Stimulated activated CD4-positive, alpha-beta T cell treated with anti-CD3 and anti-CD28 coated beads, TNF-alpha, amount 100 ng/mL, for 4 hours (primary cell): ENCODE results near the gene PCDHGB2.
"Not testable (repeated sequence)": the region's sequence is repeated elsewhere in the genome, so short reads cannot be mapped to it uniquely, and the experiment has no call there.

ENCODE experiments used
- DNase-seq, 3 experiments: peaks; one replicate each; pipeline ENCODE4 v3.0.0-alpha.2; 2020; ENCODE audit warnings: low read depth in 3 of 3

The PCDHGB2 gene

DNA sequence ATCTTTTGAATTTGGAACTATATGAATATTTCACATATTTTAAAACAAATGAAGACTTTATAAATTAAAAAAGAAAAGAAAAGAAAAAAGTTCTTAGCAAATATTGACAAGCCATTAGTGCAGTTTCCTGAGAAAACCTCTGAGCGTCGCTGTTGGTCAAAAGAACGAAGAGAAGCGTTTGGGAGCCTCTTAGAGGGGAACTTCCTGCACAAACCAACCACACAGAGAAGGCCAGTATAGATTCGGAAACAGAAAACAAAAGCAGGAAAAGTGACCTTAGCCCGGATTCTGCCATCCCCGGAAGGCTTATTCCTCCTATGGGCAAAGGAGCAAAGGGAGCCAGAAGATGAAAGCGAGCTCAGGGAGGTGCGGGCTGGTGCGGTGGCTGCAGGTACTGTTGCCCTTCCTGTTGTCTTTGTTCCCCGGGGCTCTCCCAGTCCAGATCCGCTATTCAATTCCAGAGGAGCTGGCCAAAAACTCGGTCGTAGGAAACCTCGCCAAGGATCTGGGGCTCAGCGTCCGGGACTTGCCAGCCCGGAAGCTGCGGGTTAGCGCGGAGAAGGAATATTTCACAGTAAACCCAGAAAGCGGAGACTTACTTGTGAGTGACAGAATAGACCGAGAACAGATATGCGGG, at the start of gene PCDHGB2:
TSS of gene PCDHGB2 (plus strand) at position 205 of the 637 bp plus-strand sequence. CDS start at position 347, 142 bp downstream.
- no peak for DNase-seq

DNA sequence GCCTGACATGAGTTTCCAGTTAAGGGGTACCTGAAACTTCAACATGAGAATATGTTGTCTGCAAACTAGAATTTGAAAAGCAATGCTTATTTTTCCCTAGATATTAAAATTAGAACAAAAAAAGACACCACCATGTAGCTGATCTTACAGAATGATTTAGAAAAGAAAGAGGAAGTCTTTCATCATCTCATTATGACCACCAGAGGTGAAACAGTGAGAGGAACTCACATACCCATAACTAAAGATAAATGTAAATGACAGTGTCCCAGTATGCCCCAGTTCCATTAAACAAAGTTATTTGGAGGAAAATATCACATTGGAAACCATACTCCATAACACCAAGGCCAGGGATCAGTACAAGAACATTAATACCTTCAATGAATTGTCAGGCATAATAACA, 46.1 kb upstream of the PCDHGB2 start:
- no peak for DNase-seq

DNA sequence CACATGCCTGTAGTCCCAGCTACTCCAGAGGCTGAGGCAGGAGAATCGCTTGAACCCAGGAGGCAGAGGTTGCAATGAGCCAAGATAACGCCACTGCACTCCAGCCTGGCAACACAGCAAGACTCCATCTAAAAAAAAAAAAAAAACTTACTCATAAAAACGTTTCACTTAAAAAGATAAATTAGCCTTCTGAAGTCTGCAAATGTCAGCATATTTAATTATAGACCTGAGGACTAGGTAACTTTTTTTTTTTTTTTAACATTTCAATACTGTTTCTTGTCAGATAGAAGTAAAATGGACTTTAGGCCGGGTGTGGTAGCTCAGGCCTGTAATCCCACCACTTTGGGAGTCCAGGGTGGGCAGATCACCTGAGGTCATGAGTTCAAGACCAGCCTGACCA, 42.8 kb upstream of the PCDHGB2 start:
- not testable (repeated sequence) for DNase-seq

DNA sequence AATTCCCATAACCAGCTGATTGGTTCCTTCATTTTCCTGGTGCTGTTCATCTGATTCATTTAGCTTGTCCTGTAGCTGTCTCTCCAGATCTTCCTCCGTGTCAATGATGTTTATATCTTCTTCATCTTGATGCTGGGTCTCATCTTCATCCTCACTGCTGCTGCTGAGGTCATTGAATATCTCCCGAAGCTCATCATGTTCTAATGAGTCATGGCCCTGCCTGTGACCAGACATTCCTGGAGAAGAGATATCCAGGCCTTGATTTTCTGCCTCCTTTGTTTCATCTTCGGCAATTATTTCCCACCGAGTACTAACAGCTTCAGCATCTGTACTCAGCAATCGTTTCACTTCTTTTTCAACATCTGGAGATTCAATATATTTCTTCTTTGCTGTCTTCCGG, 40.6 kb upstream of the PCDHGB2 start:
- DNase-seq, result no peak

DNA sequence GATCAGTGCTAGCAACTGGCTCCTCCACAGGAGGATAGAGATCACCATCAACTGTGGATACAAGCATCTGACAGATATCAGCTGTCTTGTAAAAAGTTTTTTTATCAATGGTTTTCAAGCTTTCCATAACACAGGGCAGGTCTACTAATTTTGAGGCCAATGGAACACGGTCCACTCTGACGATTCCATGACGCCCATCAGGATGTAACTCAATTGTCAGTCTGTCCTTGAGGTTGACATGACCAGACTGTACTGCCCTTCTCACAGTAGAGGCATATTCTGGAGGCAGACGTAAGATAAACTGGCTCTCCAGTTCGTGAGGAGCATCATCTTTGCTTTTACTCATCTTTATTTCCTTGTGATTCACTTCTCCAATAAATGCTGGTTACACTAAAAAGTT, 40.1 kb upstream of the PCDHGB2 start:
- no peak for DNase-seq

DNA sequence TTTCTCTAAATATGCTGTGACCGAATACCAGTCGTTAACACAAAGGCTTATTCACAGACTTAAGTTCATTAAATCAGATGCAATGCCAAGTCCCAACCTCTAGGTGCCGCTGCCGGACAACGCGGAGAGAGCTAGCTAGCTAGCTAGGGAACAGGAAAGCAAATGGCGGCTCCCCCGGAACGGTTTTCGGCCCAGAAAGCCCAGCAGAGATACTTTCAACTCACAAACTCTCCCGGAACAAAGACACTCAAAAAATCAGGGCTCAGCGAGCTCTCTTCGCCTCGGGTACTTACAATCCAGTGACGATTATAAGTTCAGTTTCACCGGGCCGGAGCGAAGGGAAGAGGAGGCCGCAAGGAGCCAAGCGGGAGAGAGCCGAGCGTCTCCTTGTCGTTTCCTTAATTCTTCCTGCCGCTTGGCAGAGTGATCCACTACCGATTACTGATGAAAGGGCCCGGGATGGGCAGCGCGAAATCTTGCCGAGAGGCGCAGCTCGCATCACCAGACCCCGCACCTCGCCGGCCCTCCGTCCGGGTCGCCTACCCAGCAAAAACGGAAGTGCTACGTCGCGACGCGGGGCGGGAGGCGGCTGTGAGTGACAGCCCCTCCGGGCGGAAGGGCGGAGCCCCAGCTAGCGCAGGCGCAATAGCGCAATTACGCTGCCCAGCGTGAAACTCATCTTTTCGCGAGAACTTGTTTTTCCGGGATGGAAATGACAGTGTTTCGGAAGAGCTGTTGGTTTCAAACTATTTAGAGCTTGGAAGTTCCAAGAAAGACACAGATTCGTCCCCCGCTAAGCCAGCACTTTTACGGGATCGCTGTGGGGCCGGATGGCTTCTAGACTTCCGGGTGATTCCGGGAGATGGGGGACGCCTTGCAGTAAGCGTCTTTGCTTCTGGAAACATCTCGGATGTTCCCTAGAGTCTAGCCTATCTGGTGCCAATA, 39.3 kb upstream of the PCDHGB2 start, which contains the start of gene TAF7:
TSS of gene TAF7 (minus strand) at position 560 of the 945 bp plus-strand sequence. CDS start 740 bp downstream, outside the sequence.
- peak; percentile 81 to 86 (median 84) for DNase-seq

DNA sequence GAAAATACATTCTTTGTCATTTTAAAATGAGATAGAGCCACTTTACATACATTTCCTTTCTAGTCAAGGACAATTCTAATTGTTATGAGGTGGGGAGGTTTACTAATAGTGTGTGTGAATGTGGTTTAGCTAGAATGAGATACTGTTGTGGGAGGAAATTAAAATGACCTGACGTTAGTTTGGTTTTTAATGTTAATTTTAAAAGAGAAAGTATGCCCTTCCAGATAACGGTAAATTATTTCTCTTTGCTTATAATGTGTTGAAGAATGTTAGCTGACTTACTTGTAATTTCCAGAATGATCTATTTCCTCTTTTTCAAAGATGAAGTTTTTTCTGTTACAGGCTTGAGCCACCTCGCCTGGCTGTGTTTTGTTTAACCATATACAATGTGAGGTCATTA, 37.5 kb upstream of the PCDHGB2 start:
- DNase-seq, result no peak

DNA sequence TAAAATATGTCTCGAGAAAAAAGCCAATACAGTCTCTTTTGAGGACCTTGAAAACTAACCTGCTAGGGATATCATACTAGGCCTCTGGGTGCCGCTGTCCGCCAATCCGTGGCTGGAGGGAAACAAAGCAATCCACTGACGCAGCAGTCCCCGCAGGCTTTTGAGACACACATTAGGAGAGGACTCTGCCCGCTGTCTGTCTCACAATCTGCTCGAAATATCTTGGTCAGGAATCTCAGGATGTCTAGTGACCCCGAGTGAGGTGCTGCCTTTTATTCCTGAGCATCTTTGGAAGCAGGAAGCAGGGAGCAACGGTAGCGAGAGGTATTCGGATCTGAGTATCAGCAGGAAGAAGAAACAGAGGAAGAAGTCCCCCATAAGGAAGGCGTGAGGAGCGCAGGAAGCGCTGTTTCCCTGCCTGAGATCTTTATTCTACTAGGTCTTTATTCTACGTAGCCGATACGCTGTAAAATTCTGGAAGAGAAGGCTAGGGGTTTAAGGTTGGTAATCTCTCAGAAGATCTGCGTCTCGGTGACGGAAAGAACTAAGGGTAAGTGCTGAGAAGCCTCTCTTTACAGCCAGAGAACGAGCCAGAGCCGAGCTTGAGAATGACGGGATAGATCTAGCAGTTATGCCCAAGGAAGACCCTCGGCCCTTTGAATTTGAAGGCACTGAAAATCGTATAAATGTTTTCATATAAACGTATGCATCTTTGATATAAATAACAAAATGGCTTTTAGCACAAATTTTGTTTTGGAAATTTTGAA, 33.5 kb upstream of the PCDHGB2 start:
- peak; percentile 25 to 41 (median 35) for DNase-seq

DNA sequence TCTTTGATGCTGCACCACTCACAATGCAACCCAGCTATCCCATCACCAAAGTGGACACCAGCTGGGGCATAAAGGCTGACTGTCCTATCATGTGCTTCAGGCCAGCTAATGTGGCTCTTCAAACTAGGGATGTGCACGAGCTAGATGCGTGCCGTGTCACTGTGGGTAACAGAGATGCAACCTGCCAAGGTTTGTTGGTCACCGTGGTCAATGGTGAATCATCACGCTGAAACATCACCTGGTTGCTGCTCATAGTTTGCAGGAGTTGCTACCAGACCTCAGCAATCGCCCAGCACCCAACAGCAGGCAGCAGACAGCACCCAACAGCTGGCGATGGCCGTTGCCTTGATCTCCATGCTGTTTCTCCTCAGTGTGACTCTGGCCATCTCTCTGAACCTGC, 31.6 kb upstream of the PCDHGB2 start:
- DNase-seq, result no peak

DNA sequence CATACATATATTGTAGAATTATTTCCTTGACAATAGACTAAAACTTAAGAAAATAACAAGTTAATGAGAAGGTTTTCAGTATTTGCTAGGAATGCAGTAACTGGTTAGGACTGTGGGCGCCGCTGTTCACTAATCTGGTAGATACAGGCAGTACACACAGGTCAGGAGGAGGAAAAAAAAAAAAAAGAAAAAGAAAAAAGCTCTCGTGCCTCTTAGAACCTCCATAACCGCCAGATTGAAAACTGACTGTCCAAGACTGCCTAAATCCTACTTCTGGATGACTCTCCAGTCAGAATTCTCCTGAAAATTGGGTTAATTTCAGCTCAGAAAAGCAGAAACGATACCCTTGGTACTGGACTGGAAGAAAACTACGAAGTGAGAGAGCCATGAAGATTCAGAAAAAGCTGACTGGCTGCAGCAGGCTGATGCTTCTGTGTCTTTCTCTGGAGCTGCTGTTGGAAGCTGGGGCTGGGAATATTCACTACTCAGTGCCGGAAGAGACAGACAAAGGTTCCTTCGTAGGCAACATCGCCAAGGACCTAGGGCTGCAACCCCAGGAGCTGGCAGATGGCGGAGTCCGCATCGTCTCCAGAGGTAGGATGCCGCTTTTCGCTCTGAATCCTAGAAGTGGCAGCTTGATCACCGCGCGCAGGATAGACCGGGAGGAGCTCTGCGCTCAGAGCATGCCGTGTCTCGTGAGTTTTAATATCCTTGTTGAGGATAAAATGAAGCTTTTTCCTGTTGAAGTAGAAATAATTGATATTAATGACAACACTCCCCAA, 29.3 kb upstream of the PCDHGB2 start, which contains the start of gene PCDHGA1:
TSS of gene PCDHGA1 (plus strand) at position 216 of the 782 bp plus-strand sequence.
- no peak for DNase-seq

DNA sequence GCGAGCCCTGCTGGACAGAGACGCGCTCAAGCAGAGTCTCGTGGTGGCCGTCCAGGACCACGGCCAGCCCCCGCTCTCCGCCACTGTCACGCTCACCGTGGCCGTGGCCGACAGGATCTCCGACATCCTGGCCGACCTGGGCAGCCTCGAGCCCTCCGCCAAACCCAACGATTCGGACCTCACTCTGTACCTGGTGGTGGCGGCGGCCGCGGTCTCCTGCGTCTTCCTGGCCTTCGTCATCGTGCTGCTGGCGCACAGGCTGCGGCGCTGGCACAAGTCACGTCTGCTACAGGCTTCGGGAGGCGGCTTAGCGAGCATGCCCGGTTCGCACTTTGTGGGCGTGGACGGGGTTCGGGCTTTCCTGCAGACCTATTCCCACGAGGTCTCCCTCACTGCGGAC, 27.2 kb upstream of the PCDHGB2 start:
- DNase-seq, result not testable (repeated sequence)

DNA sequence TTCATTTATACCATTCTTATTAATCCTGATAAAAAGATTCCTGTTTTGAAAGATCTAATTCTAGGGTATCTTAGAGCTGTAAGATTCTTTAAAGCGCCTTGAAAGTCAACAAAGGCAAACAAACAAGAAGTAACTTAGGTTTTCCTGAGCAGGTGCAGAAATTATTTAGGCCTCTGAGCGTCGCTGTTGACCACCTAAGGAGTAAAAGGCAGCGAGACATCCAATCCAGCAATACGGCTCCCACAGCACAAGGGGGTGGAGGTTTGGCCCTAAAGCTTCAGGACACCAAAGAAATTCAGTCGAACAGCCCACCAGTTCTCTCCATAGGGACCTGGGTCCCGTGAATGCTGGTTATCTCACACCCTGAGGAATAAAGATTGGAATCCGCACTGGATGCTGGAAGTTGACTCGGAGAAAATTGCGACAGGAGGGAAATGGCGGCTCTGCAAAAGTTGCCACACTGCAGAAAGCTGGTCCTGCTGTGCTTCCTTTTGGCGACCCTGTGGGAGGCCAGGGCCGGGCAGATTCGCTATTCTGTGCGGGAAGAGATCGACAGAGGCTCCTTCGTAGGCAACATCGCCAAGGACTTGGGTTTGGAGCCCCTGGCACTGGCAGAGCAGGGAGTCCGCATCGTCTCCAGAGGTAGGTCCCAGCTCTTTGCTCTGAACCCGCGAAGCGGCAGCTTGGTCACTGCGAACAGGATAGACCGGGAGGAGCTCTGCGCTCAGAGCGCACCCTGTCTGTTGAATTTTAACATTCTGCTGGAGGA, 21.1 kb upstream of the PCDHGB2 start, which contains the start of gene PCDHGA2:
TSS of gene PCDHGA2 (plus strand) at position 223 of the 769 bp plus-strand sequence.
- DNase-seq, result no peak

DNA sequence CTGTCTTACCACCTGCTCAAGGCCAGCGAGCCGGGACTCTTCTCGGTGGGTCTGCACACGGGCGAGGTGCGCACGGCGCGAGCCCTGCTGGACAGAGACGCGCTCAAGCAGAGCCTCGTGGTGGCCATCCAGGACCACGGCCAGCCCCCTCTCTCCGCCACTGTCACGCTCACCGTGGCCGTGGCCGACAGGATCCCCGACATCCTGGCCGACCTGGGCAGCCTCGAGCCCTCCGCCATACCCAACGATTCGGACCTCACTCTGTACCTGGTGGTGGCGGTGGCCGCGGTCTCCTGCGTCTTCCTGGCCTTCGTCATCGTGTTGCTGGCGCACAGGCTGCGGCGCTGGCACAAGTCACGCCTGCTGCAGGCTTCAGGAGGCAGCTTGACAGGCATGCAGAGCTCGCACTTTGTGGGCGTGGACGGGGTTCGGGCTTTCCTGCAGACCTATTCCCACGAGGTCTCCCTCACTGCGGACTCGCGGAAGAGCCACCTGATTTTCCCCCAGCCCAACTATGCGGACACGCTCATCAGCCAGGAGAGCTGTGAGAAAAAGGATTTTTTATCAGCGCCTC, 18.9 kb upstream of the PCDHGB2 start:
- DNase-seq, result not testable (repeated sequence)

DNA sequence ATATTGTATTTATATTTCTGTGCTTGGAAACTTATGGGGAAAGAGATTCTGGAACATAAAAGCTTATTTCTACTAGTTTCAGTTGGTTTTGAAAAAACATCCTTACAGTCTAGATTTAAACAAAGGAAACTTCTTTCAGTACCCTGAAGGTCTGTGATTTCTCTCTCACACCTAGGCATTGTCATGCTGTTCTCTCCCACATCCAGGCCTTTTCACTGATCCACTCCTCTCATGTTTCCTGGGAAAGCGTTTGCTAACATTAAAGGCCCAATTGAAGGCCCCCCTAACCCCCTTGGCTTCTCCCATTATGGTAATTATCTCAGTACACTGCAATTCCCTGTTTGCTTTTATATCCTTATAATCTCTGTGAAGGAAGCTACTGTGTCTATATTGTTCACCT, 17.0 kb upstream of the PCDHGB2 start:
- DNase-seq, result no peak

DNA sequence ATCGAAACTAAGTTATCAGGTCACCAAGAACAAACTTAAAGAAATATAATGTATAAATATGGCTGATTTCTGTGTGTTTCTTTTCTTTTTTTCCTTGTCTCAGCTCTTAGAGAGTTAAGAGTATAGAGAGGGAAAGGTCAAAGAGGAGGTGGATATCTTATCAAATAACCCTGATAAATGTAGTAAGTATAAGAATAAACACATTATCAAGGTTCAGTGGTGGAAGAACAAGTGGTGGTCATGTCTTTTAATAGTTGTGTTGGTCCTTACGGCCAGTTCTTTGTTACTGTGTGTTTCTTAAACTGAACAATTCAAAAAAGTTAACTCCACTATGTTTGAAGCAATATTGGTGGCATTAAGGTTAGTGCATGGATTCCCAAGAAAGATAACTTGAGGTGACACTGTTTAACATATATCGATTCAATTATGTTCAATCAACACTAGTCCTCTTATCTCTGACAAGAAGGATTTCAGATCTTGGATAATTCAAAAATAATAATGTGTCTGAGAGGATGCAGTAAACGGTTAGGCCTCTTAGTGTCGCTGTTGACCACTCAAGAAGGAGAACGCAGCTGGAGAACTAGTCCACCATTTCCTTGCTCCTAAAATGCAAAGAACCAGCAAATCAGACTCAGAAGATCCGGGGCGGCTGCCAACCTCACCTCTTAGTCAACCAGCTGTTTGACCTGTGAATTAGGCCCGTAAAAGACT, 16.4 kb upstream of the PCDHGB2 start, which contains the start of gene PCDHGA3:
TSS of gene PCDHGA3 (plus strand) at position 588 of the 711 bp plus-strand sequence. CDS start 205 bp downstream, outside the sequence.
- DNase-seq, result no peak

DNA sequence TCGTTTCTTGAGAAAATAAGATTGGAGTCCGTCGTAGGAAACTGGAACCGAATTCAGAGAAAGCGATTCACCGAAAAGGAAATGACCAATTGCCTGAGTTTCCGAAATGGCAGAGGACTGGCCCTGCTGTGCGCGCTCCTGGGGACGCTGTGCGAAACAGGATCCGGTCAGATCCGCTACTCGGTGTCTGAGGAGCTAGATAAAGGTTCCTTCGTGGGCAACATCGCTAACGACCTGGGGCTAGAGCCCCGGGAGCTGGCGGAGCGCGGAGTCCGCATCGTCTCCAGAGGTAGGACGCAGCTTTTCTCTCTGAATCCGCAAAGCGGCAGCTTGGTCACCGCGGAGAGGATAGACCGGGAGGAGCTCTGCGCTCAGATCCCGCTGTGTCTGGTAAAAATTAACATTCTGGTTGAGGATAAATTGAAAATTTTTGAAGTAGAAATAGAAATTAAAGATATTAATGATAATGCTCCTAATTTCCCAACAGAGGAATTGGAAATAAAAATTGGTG, 15.8 kb upstream of the PCDHGB2 start:
- no peak for DNase-seq

DNA sequence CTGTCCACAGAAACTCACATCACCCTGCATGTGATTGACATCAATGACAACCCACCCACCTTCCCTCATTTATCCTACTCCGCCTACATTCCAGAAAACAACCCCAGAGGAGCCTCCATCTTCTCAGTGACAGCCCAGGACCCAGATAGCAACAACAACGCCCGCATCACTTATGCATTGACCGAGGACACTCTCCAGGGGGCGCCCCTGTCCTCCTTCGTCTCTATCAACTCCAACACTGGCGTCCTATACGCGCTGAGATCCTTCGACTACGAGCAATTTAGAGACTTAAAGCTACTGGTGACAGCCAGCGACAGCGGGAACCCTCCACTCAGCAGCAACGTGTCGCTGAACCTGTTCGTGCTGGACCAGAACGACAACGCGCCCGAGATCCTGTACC, 14.5 kb upstream of the PCDHGB2 start:
- no peak for DNase-seq

DNA sequence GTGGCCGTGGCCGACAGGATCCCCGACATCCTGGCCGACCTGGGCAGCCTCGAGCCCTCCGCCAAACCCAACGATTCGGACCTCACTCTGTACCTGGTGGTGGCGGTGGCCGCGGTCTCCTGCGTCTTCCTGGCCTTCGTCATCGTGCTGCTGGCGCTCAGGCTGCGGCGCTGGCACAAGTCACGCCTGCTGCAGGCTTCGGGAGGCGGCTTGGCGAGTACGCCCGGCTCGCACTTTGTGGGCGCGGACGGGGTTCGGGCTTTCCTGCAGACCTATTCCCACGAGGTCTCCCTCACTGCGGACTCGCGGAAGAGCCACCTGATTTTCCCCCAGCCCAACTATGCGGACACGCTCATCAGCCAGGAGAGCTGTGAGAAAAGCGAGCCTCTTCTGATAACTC, 13.8 kb upstream of the PCDHGB2 start:
- not testable (repeated sequence) for DNase-seq
